Cardiac septum (tissue), 1 donor: ENCODE results near the gene ZBTB33. TPM values are rescaled to one million over a fixed set of nuclear protein-coding genes. Genes with fewer than 3 reads are reported as not detected.

Experiments
- DNase-seq: peaks from one replicate; pipeline ENCODE4 v3.0.0-alpha.2; 2020; ENCODE audit warnings: low spot score
- intact Hi-C: fragments of 100-400 bp; cut with DNase I; formaldehyde crosslinking; loops from one replicate; pipeline ENCODE4 v1.14.0; 2022
- total RNA-seq: library from RNA; stranded (reverse); fragmentation: NEBNext Ultra II Directional; extraction: Animal tissue kit (Norgen Biotek cat#: 25700); gene quantifications from one replicate; pipeline ENCODE4 v1.2.1, GENCODE V29; 2021
- donor health status: DM: no; HTN: no; CAD: no.

The ZBTB33 gene
- total RNA-seq, 1 donor from 2014 or later: 6.5 TPM

DNA sequence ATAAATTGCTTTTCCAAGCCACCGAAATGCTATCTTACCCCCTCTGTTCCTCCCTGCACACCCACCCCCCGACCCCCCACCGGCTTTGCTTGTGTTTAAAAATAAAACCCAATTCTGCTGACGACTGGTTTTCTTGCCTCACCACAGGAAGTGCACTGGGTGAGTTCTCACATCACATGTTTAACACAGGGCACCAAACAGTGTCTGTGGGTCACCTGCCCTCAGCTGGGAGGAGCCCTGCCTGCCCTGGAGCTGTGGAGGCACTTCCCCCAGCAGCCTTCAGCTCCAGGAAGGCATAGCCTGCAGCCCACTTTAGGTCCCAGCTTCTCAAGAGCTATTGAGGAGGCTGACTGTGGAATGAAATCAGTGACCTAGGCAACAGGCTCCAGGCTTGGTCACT, 51.8 kb downstream of the ZBTB33 start:
- intact Hi-C loops: no loop called here

DNA sequence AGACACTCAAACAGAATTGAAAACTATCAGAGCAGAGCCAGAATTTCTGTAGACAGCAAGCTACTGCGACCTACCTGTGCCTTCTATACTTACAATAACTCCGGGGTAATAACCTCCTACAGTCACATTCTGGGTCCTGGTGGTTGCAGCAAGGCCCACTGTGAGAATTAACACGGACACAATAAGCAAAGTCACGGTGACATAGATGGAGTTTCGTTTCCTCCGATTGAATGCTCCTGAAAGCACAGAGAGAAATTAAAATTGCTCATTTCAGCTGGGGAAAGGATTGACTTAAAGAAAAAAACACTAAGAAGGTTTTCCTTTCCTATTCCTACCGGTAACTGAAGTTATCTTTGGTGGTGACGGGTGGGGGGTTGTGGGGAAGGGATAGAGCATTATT, 53.6 kb downstream of the ZBTB33 start:
- intact Hi-C loops: no loop called here
- no peak for DNase-seq

More for the DNA sequence above, 51.8 kb downstream of the ZBTB33 start:
- no peak for DNase-seq

DNA sequence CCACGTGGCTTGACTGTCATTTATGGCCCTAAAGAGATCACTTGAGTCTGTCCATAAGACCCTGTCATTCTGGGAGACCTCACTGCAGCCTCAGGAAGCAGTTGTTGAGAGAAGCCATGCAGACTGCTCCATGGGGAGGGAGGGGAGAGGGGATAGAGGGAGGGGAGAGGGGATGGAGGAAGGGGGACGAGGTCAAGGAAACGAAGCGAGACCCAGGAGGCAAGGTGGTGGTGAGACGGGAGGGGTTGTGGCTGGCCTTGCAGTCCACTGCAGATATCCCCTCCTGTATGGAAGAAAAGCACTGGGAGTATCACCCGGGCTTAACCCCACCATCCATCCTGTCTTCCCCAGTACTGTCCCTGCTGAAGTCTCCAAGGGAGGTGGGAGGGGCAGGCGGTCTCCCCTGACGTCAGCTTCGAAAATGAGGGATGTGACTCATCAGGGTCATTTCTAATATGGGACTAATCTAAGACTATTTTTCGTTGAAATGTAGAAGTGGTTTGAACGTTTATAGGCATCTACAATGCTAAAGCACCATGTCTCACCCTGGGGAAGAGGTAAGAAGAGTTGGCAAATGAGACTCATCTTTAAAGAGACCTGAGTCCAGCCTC, 55.0 kb downstream of the ZBTB33 start:
- intact Hi-C loops: no loop called here
- DNase-seq: no peak

DNA sequence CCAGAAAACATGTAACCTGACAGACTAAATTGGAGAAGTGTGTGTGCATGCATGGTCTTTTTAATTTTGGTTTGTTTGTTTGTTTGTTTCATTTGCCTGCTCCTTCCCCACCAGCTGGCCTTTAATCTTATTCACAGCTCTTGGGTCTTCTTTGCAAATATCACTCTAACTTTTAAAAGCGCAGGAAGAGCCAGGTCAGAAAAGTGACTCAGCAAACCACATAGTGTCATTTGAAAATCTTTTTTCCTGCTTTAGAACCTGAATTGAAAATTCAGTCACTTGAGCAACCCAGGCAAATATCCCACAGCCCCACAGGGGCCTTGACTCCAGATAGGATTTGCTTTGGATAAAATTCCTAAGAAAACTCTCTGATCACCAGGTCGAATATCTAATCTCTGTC, 56.0 kb downstream of the ZBTB33 start:
- intact Hi-C loops: no loop called here

More for the DNA sequence above, 56.0 kb downstream of the ZBTB33 start:
- DNase-seq: no peak

Other genes with a start within 250 kb of the ZBTB33 start
- not detected for gene RHOXF2B, start 173.1 kb upstream of the ZBTB33 start, total RNA-seq
- not detected for gene RHOXF1, start 134.9 kb upstream of the ZBTB33 start, total RNA-seq
- not detected for gene RHOXF2, start 92.2 kb upstream of the ZBTB33 start, total RNA-seq
- 0.48 TPM for gene TMEM255A, start 60.6 kb downstream of the ZBTB33 start, total RNA-seq
- gene ATP1B4, start 111.3 kb downstream of the ZBTB33 start, total RNA-seq: 16.9 TPM
- gene LAMP2, start 218.5 kb downstream of the ZBTB33 start, total RNA-seq: 62.1 TPM